Cardiac fibroblast (primary cell): Measurements from ENCODE around the gene PLEKHG2.

Experiments used
- DNase-seq, 2 donors: peaks; one replicate each; pipeline versions ENCODE4 v3.0.0 to v3.0.0-alpha.2; 2010; ENCODE audit warnings: low read depth in 2 of 2
- H3K4me3 ChIP-seq, 2 donors: replicated peaks in 1 of 2; 1 replicate in 1 of 2; 2 replicates in 1 of 2; pipeline ENCODE4 v1.5.1; 2011; ENCODE audit warnings: low read depth in 2 of 2, low read length in 2 of 2, mild to moderate bottlenecking in 2 of 2, moderate library complexity in 1 of 2
- TF ChIP-seq, protein P1 (sequence below): IDR thresholded peaks from one replicate; pipeline ENCODE4 v1.5.1; 2011; ENCODE audit warnings: low read depth, mild to moderate bottlenecking, low read length, inconsistent platforms

The PLEKHG2 gene

DNA sequence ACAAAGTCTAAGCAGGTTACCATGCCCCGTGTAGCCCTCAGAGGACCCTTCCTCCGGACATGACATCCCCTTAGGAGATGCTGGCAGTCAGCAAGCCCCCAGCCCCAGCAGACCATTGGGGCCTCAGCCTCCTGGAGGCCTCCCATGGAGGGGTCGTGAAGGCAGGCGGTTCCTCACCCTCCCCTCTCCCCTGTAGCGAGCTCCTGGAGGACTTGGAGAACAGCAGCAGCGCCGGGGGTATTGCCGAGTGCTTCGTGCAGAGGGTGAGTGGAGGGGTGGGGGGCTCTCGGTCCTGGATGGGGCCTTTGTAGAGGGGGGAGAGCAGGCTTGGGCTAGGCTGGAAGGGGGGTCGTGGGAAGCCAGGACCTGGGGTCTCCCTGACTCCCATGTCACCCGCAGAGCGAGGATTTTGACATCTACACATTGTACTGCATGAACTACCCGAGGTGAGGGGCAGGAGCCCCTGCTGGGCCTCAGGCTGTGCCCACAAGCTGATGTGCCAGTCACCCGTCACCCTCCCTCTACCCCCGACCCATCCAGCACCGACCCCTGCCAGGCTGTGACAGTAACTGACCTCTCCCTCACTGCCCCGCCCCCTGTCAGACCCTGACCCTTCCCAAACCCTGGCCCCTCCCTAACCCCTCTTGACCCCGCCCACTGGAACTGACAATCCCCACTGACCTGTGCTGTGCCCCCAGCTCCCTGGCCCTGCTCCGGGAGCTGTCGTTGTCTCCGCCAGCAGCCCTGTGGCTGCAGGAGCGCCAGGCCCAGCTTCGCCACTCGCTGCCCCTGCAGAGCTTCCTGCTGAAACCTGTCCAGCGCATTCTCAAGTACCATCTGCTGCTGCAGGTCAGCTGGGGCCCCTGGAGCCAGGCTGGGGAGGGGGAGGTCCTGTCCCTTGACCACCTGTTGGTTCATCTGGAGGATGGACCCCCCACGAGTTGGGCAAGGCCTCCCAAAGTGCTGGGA, 4.0 kb downstream of the PLEKHG2 start:
- TF ChIP-seq, protein P1, sequence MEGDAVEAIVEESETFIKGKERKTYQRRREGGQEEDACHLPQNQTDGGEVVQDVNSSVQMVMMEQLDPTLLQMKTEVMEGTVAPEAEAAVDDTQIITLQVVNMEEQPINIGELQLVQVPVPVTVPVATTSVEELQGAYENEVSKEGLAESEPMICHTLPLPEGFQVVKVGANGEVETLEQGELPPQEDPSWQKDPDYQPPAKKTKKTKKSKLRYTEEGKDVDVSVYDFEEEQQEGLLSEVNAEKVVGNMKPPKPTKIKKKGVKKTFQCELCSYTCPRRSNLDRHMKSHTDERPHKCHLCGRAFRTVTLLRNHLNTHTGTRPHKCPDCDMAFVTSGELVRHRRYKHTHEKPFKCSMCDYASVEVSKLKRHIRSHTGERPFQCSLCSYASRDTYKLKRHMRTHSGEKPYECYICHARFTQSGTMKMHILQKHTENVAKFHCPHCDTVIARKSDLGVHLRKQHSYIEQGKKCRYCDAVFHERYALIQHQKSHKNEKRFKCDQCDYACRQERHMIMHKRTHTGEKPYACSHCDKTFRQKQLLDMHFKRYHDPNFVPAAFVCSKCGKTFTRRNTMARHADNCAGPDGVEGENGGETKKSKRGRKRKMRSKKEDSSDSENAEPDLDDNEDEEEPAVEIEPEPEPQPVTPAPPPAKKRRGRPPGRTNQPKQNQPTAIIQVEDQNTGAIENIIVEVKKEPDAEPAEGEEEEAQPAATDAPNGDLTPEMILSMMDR, result no peak
- no peak for DNase-seq
- no peak overlapping the region for H3K4me3 ChIP-seq

DNA sequence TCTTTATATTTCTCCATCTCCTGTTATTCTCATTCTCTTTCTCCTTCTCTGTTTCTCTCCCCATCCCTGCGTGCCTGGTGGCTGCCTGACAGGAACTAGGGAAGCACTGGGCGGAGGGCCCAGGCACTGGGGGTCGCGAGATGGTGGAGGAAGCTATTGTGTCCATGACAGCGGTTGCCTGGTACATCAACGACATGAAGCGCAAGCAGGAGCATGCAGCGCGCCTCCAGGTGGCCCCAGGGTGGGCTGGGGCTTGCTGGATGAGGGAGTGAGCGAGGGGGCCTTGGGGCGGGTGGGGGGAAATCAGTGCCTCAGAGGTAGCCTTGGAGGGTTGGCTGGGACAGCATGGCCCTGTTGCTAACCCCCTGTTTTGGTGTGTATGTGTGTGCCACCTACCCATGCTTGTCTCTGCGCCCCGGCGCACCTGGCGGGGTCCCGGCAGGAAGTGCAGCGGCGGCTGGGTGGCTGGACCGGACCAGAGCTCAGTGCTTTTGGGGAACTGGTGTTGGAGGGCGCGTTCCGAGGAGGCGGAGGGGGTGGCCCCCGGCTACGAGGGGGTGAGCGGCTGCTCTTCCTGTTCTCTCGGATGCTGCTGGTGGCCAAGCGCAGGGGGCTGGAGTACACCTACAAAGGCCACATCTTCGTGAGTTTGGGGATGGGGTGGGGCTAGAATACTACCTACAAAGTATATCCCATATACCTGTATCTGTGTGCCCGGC, 5.2 kb downstream of the PLEKHG2 start:
- DNase-seq, result no peak
- TF ChIP-seq, protein P1, result no peak
- no peak overlapping the region for H3K4me3 ChIP-seq

DNA sequence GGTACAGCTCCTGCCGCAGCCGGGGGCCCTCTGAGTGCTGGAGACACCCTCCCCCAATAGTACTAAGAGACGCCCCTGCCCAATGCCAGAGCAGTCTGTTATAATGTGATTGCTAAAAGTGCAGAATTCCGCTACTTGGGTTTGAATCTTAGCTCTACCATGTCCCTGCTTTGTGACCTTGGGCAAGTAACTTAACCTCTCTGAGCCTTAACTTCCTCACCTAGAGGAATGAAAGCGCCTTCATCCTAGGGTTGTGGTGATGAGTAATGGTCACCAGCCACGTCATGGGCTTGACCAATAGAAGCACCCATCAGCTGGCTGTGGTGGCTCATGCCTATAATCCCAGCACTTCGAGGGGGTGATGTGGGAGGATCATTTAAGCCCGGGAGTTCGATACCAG, 6.5 kb downstream of the PLEKHG2 start:
- TF ChIP-seq, protein P1, result no peak
- DNase-seq, result no peak
- no peak overlapping the region for H3K4me3 ChIP-seq

DNA sequence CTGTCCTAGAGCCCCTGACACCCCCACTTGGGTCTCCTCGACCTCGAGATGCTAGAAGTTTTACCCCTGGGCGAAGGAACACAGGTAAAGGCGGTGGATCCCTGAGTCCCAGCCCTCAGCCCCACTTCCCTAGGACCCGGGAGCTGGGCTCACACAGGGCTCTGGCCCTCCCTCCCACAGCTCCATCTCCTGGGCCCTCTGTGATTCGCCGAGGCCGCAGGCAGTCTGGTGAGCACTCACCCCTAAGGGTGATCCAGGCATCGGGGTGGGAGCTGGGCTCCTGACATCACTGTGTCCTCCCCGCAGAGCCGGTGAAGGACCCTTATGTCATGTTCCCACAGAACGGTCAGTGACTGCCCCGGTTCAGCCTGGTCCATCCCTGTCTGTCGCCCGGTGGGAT, 8.3 kb downstream of the PLEKHG2 start:
- DNase-seq, result no peak
- H3K4me3 ChIP-seq, result no peak overlapping the region
- TF ChIP-seq, protein P1, result no peak

DNA sequence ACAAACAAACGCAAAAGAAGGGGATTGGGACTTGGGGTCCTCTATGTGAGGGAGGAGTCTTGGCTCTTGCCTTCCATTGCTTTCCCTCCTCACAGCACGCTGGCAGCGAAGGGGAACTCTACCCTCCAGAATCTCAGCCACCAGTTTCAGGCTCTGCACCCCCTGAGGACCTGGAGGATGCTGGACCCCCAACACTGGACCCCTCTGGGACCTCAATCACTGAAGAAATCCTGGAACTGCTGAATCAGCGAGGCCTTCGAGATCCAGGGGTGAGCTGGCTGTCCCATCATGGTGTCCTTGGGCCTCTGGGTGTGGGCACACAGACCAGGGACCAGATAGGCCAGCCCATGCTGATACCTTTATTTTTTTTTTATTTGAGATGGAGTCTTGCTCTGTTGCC, 9.6 kb downstream of the PLEKHG2 start:
- DNase-seq, result no peak
- TF ChIP-seq, protein P1, result no peak
- H3K4me3 ChIP-seq, result no peak overlapping the region

DNA sequence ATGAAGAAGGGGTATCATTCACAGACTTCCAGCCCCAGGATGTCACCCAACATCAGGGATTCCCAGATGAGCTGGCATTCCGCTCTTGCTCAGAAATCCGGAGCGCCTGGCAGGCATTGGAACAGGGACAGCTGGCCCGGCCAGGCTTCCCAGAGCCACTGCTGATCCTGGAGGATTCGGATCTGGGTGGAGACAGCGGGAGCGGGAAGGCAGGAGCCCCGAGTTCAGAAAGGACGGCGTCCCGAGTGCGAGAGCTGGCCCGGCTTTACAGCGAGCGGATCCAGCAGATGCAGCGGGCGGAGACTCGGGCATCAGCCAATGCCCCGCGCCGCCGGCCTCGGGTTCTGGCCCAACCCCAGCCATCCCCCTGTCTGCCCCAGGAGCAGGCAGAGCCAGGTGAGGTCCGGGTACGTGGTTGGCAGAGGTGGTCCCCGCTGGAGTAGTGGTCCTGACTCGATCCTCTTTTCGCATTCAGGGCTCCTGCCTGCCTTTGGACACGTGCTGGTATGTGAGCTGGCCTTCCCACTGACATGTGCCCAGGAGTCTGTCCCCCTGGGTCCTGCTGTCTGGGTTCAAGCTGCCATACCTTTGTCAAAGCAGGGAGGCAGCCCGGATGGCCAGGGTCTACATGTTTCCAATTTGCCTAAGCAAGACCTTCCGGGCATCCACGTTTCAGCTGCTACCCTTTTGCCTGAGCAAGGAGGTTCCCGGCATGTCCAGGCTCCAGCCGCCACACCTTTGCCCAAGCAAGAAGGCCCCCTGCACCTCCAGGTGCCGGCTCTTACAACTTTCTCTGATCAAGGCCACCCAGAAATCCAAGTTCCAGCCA, 11.0 kb downstream of the PLEKHG2 start:
- TF ChIP-seq, protein P1, result no peak
- no peak for DNase-seq
- no peak overlapping the region for H3K4me3 ChIP-seq
